ENCODE data around the gene LPIN2.

The LPIN2 gene

DNA sequence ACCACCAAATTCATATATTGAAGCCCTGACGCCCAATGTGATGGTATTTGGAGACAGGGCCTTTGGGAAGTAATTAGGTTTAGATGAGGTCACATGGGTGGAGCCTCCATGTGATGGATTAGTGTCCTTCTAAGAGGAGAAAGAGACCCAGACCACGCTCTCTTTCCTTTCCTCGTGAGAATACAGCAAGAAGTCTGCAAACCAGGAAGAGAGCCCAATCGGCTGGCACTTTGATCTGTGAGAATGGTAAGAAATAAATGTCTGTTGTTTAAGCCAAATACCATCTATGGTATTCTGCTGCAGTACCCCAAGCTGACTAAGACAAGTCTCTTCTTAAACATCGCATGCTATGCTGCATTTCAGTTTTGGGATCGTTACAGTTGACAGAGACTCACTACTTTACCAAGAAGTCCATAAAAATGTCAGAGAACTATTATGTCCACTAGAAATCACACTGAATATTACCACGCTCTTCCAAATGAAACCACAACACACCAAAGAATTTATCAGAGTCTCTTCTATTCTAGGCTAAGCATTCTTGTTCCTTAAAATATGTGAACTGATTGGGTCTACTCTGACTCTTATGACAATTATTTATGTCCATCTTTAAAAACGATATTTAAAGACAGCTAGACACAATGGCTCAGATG, 48.5 kb downstream of the LPIN2 start:
- no peak overlapping the region for H3K4me3 ChIP-seq (ENCODE audit: low read depth, low read length)
- TF ChIP-seq MAX (IDR thresholded peaks at IDR 0.05; ENCODE audit: low read depth, low read length): no peak
- TF ChIP-seq POLR2A (IDR thresholded peaks at IDR 0.05; ENCODE audit: extremely low read depth, insufficient read length): no peak
- no peak for TF ChIP-seq MYC (IDR thresholded peaks at IDR 0.05; ENCODE audit: low read depth, low read length)
- TF ChIP-seq, protein P1, sequence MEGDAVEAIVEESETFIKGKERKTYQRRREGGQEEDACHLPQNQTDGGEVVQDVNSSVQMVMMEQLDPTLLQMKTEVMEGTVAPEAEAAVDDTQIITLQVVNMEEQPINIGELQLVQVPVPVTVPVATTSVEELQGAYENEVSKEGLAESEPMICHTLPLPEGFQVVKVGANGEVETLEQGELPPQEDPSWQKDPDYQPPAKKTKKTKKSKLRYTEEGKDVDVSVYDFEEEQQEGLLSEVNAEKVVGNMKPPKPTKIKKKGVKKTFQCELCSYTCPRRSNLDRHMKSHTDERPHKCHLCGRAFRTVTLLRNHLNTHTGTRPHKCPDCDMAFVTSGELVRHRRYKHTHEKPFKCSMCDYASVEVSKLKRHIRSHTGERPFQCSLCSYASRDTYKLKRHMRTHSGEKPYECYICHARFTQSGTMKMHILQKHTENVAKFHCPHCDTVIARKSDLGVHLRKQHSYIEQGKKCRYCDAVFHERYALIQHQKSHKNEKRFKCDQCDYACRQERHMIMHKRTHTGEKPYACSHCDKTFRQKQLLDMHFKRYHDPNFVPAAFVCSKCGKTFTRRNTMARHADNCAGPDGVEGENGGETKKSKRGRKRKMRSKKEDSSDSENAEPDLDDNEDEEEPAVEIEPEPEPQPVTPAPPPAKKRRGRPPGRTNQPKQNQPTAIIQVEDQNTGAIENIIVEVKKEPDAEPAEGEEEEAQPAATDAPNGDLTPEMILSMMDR (IDR thresholded peaks at IDR 0.05; ENCODE audit: low read depth, low read length): no peak
- no peak for DNase-seq (ENCODE audit: low read depth)
